ENCODE data around the gene CDH4. TPM values are rescaled to one million over a fixed set of nuclear protein-coding genes. Genes with fewer than 3 reads are reported as not detected.

Gene CDH4
- total RNA-seq, 1 donor from 2014 or later, result 3.2 TPM

DNA sequence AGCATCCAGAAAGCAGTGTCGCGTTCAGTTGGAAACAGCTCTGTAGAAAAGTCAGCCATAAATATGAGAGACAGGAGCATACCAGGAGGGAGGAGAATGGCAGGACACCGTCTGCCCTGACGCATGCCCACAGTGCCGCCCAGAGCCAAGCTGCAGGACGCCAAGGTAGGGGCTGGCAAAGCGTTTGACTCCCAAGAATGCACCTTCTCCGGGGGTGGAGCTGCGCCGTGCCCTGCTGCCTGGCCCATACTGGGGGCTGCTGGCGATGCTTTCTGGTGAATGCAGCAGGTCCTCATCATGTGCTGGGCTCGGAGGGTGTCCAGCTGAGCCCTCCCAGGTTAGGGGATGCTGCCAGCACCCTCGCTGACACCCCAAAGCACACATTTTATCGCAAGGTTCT lies 349.8 kb downstream of the CDH4 start:
- no peak overlapping the region for H3K4me2 ChIP-seq (ENCODE audit: low read length)
- H4K20me1 ChIP-seq (ENCODE audit: insufficient read depth, low read length), result no peaks in the 10 kb centered on the region
- H3K4me1 Mint-ChIP-seq (ENCODE audit: low read depth, unreplicated experiment), result no peaks in the 10 kb centered on the region
- H3K4me3 ChIP-seq (ENCODE audit: insufficient read depth, low read depth, low read length), result no peak overlapping the region
- H2AFZ ChIP-seq (ENCODE audit: low read depth, low read length), result no peak overlapping the region
- no peak for FAIRE-seq
- peaks cover 17% of the 10 kb centered on the region for H3K27me3 Mint-ChIP-seq (ENCODE audit: low read depth, unreplicated experiment)
- H3K4me3 Mint-ChIP-seq (ENCODE audit: unreplicated experiment), result no peak overlapping the region
- no peak overlapping the region for H3K27ac Mint-ChIP-seq (ENCODE audit: unreplicated experiment)
- peaks cover 18% of the 10 kb centered on the region for H3K9me3 Mint-ChIP-seq (ENCODE audit: unreplicated experiment)
- H3K27me3 ChIP-seq (ENCODE audit: insufficient read depth, low read length), result no peaks in the 10 kb centered on the region
- no peak overlapping the region for H3K27ac ChIP-seq (ENCODE audit: low read depth, low read length)
- H3K9ac ChIP-seq (ENCODE audit: low read length), result no peak overlapping the region
- no peaks in the 10 kb centered on the region for H3K36me3 ChIP-seq (ENCODE audit: insufficient read depth, low read length)
- no peaks in the 10 kb centered on the region for H3K79me2 ChIP-seq (ENCODE audit: insufficient read depth, low read length)
- peaks cover 11% of the 10 kb centered on the region for H3K9me3 ChIP-seq (ENCODE audit: insufficient read depth, low read depth, low read length)
- H3K4me1 ChIP-seq (ENCODE audit: insufficient read depth, low read length), result no peaks in the 10 kb centered on the region
- peaks cover 2% of the 10 kb centered on the region for H3K36me3 Mint-ChIP-seq (ENCODE audit: low read depth, unreplicated experiment)
- no peak for TF ChIP-seq EZH2 (IDR thresholded peaks at IDR 0.05; ENCODE audit: insufficient read depth, low read length)
- TF ChIP-seq, protein P1, sequence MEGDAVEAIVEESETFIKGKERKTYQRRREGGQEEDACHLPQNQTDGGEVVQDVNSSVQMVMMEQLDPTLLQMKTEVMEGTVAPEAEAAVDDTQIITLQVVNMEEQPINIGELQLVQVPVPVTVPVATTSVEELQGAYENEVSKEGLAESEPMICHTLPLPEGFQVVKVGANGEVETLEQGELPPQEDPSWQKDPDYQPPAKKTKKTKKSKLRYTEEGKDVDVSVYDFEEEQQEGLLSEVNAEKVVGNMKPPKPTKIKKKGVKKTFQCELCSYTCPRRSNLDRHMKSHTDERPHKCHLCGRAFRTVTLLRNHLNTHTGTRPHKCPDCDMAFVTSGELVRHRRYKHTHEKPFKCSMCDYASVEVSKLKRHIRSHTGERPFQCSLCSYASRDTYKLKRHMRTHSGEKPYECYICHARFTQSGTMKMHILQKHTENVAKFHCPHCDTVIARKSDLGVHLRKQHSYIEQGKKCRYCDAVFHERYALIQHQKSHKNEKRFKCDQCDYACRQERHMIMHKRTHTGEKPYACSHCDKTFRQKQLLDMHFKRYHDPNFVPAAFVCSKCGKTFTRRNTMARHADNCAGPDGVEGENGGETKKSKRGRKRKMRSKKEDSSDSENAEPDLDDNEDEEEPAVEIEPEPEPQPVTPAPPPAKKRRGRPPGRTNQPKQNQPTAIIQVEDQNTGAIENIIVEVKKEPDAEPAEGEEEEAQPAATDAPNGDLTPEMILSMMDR (IDR thresholded peaks at IDR 0.05; ENCODE audit: insufficient read depth, low read depth, low read length), result no peak
- DNase-seq (ENCODE audit: low read depth), result no peak

DNA sequence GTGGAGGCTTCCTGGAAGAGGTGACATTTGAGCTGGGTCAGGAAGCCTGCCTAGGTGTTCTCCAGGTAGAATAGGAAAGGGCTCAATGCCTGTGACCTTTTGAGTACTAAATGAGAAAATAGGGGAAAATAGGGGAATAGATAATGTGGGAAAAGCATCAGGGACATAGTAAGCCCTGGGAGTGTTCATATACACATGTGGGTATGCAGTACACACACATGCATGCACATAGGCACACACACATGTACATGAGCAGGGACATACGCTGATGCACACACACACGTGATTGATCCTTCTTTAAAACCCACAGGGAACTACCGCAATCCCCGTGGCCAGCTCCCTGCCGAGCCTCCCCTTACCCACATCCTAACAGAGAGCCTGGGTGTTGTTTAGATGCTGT lies 351.7 kb downstream of the CDH4 start:
- Histone ChIP-seq H3K4me3 (ENCODE audit: insufficient read depth, low read depth, low read length) (no peak overlapping the region), H4K20me1 (ENCODE audit: insufficient read depth, low read length) (peaks cover 7% of the 10 kb centered on the region), H3K27me3 (ENCODE audit: insufficient read depth, low read length) (no peaks in the 10 kb centered on the region), H3K79me2 (ENCODE audit: insufficient read depth, low read length) (no peaks in the 10 kb centered on the region), H3K4me1 (ENCODE audit: insufficient read depth, low read length) (no peaks in the 10 kb centered on the region), H2AFZ (ENCODE audit: low read depth, low read length) (no peak overlapping the region), H3K27ac (ENCODE audit: low read depth, low read length) (no peak overlapping the region), H3K36me3 (ENCODE audit: insufficient read depth, low read length) (no peaks in the 10 kb centered on the region), H3K4me2 (ENCODE audit: low read length) (no peak overlapping the region), H3K9ac (ENCODE audit: low read length) (no peak overlapping the region), H3K9me3 (ENCODE audit: insufficient read depth, low read depth, low read length) (peaks cover 11% of the 10 kb centered on the region)
- H3K9me3 Mint-ChIP-seq (ENCODE audit: unreplicated experiment), result peaks cover 15% of the 10 kb centered on the region
- DNase-seq (ENCODE audit: low read depth) (no peak), FAIRE-seq (no peak)
- TF ChIP-seq, protein P1 (IDR thresholded peaks at IDR 0.05; ENCODE audit: insufficient read depth, low read depth, low read length), result no peak
- no peak for TF ChIP-seq EZH2 (IDR thresholded peaks at IDR 0.05; ENCODE audit: insufficient read depth, low read length)
- H3K27ac Mint-ChIP-seq (ENCODE audit: unreplicated experiment), result no peak overlapping the region
- no peaks in the 10 kb centered on the region for H3K4me1 Mint-ChIP-seq (ENCODE audit: low read depth, unreplicated experiment)
- peaks cover 32% of the 10 kb centered on the region for H3K27me3 Mint-ChIP-seq (ENCODE audit: low read depth, unreplicated experiment)
- H3K4me3 Mint-ChIP-seq (ENCODE audit: unreplicated experiment), result no peak overlapping the region
- H3K36me3 Mint-ChIP-seq (ENCODE audit: low read depth, unreplicated experiment), result peaks cover 2% of the 10 kb centered on the region

DNA sequence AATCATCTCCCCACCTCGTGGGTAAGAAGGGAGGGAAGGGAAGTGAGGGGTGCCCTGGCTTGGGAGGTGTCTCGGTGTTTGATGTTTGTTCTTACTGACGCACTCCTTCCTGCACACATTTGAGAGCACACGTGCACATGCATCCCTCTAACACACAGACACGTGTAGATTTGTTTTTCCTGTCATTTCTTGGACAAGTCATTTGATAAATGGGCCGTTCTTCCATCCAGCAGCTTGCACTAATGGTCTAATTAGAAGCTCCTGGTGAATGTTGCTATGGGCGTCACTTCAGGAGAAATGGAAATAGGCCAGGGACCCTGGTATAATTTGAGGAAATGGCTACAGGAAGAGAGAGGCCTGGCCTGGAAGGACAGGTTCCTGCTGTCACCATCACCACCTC lies 352.5 kb downstream of the CDH4 start:
- H3K9ac ChIP-seq (ENCODE audit: low read length), result no peak overlapping the region
- H3K9me3 Mint-ChIP-seq (ENCODE audit: unreplicated experiment), result peaks cover 15% of the 10 kb centered on the region
- no peaks in the 10 kb centered on the region for H3K27me3 ChIP-seq (ENCODE audit: insufficient read depth, low read length)
- FAIRE-seq, result no peak
- no peak for DNase-seq (ENCODE audit: low read depth)
- no peaks in the 10 kb centered on the region for H3K4me1 Mint-ChIP-seq (ENCODE audit: low read depth, unreplicated experiment)
- peaks cover 9% of the 10 kb centered on the region for H4K20me1 ChIP-seq (ENCODE audit: insufficient read depth, low read length)
- peaks cover 39% of the 10 kb centered on the region for H3K27me3 Mint-ChIP-seq (ENCODE audit: low read depth, unreplicated experiment)
- peaks cover 11% of the 10 kb centered on the region for H3K9me3 ChIP-seq (ENCODE audit: insufficient read depth, low read depth, low read length)
- H3K79me2 ChIP-seq (ENCODE audit: insufficient read depth, low read length), result no peaks in the 10 kb centered on the region
- peaks cover 2% of the 10 kb centered on the region for H3K36me3 Mint-ChIP-seq (ENCODE audit: low read depth, unreplicated experiment)
- no peaks in the 10 kb centered on the region for H3K36me3 ChIP-seq (ENCODE audit: insufficient read depth, low read length)
- no peak overlapping the region for H3K4me2 ChIP-seq (ENCODE audit: low read length)
- H3K4me3 ChIP-seq (ENCODE audit: insufficient read depth, low read depth, low read length), result no peak overlapping the region
- no peak overlapping the region for H3K27ac Mint-ChIP-seq (ENCODE audit: unreplicated experiment)
- TF ChIP-seq, protein P1 (IDR thresholded peaks at IDR 0.05; ENCODE audit: insufficient read depth, low read depth, low read length), result no peak
- no peak for TF ChIP-seq EZH2 (IDR thresholded peaks at IDR 0.05; ENCODE audit: insufficient read depth, low read length)
- H2AFZ ChIP-seq (ENCODE audit: low read depth, low read length), result no peak overlapping the region
- H3K4me3 Mint-ChIP-seq (ENCODE audit: unreplicated experiment), result no peak overlapping the region
- H3K27ac ChIP-seq (ENCODE audit: low read depth, low read length), result no peak overlapping the region
- H3K4me1 ChIP-seq (ENCODE audit: insufficient read depth, low read length), result no peaks in the 10 kb centered on the region

Data from astrocyte (in vitro differentiated cells and primary cell).